ENCODE data around the gene TRAK1.

DNA sequence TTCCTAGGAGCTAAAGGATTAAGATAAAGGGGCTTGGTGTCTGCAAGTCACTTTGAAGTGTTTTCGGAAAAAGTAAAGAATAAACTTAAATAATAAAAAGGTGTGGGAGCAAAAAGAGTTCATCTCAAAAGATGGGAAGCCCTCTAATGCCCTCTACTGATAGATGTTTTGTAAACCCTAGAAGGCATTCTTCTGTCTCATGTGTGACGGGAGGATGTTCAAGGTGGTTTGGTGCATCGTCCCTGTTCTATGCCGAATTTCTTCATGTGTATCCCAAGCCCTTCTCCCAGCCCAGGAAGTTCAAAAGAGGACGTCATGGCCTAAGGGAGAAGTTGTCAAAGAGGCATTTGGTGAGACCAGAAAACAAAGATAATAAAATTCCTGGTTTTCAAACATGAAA is 137.6 kb downstream of the TRAK1 start:
- TF ChIP-seq, protein P1, sequence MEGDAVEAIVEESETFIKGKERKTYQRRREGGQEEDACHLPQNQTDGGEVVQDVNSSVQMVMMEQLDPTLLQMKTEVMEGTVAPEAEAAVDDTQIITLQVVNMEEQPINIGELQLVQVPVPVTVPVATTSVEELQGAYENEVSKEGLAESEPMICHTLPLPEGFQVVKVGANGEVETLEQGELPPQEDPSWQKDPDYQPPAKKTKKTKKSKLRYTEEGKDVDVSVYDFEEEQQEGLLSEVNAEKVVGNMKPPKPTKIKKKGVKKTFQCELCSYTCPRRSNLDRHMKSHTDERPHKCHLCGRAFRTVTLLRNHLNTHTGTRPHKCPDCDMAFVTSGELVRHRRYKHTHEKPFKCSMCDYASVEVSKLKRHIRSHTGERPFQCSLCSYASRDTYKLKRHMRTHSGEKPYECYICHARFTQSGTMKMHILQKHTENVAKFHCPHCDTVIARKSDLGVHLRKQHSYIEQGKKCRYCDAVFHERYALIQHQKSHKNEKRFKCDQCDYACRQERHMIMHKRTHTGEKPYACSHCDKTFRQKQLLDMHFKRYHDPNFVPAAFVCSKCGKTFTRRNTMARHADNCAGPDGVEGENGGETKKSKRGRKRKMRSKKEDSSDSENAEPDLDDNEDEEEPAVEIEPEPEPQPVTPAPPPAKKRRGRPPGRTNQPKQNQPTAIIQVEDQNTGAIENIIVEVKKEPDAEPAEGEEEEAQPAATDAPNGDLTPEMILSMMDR (IDR thresholded peaks at IDR 0.05) = no peak
- TF ChIP-seq, protein P2, sequence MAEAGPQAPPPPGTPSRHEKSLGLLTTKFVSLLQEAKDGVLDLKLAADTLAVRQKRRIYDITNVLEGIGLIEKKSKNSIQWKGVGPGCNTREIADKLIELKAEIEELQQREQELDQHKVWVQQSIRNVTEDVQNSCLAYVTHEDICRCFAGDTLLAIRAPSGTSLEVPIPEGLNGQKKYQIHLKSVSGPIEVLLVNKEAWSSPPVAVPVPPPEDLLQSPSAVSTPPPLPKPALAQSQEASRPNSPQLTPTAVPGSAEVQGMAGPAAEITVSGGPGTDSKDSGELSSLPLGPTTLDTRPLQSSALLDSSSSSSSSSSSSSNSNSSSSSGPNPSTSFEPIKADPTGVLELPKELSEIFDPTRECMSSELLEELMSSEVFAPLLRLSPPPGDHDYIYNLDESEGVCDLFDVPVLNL (CRISPR knock-in tag; IDR thresholded peaks at IDR 0.05; ENCODE audit: borderline replicate concordance, low read depth) = no peak
- no peak for TF ChIP-seq FOXK1 (CRISPR knock-in tag; IDR thresholded peaks at IDR 0.05)
- no peak for TF ChIP-seq NR1H2 (CRISPR knock-in tag; IDR thresholded peaks at IDR 0.05)
- TF ChIP-seq TEAD4 (CRISPR knock-in tag; IDR thresholded peaks at IDR 0.05) = no peak
- TF ChIP-seq RELA (CRISPR knock-in tag; IDR thresholded peaks at IDR 0.05; ENCODE audit: borderline replicate concordance) = no peak
- TF ChIP-seq ZNF263 (CRISPR knock-in tag; IDR thresholded peaks at IDR 0.05; ENCODE audit: low read depth) = no peak
- TF ChIP-seq, protein P3, sequence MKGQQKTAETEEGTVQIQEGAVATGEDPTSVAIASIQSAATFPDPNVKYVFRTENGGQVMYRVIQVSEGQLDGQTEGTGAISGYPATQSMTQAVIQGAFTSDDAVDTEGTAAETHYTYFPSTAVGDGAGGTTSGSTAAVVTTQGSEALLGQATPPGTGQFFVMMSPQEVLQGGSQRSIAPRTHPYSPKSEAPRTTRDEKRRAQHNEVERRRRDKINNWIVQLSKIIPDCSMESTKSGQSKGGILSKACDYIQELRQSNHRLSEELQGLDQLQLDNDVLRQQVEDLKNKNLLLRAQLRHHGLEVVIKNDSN (CRISPR knock-in tag; IDR thresholded peaks at IDR 0.05) = no peak
- TF ChIP-seq, protein P4, sequence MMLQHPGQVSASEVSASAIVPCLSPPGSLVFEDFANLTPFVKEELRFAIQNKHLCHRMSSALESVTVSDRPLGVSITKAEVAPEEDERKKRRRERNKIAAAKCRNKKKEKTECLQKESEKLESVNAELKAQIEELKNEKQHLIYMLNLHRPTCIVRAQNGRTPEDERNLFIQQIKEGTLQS (CRISPR knock-in tag; conservative IDR thresholded peaks at IDR 0.05) = no peak
